Heart left ventricle (tissue), 16 donors: ENCODE data around the gene GRK3. TPM values are rescaled to one million over a fixed set of nuclear protein-coding genes. Genes with fewer than 3 reads are reported as not detected.

Experiments
- ATAC-seq, 4 donors: fragments of 200-7000 bp; cut with Tn5 transposase; one replicate each; pipeline ENCODE4 v1.9.1; 2020 to 2022; ENCODE audit warnings: moderate library complexity in 4 of 4, mild to moderate bottlenecking in 3 of 4, moderate number of reproducible peaks in 1 of 4
- DNase-seq, 5 donors: peaks; one replicate each; pipeline ENCODE4 v3.0.0-alpha.2; 2020
- H3K27ac ChIP-seq, 12 donors: fragments of 200-600 bp; sonication (generic) in 4 of 12; one replicate each; pipeline versions ENCODE4 v1.5.0 to v1.8.0; 2016 to 2022; ENCODE audit warnings: mild to moderate bottlenecking in 2 of 12
- H3K27me3 ChIP-seq, 9 donors: fragments of 200-600 bp; sonication (generic) in 2 of 9; one replicate each; pipeline versions ENCODE4 v1.5.1 to v1.8.0; 2016 to 2022; ENCODE audit warnings: mild to moderate bottlenecking in 3 of 9
- H3K36me3 ChIP-seq, 9 donors: fragments of 200-600 bp; sonication (generic) in 2 of 9; one replicate each; pipeline versions ENCODE4 v1.5.0 to v1.8.0; 2018 to 2022; ENCODE audit warnings: mild to moderate bottlenecking in 2 of 9
- H3K4me1 ChIP-seq, 12 donors: fragments of 200-600 bp; sonication (generic) in 4 of 12; one replicate each; pipeline versions ENCODE4 v1.5.0 to v1.8.0; 2016 to 2022; ENCODE audit warnings: mild to moderate bottlenecking in 3 of 12
- H3K4me3 ChIP-seq, 12 donors: fragments of 200-600 bp; sonication (generic) in 4 of 12; one replicate each; pipeline versions ENCODE4 v1.5.0 to v1.8.0; 2017 to 2022; ENCODE audit warnings: mild to moderate bottlenecking in 9 of 12, moderate library complexity in 4 of 12
- H3K9me3 ChIP-seq, 12 donors: fragments of 200-600 bp; sonication (generic) in 4 of 12; one replicate each; pipeline versions ENCODE4 v1.5.0 to v1.8.0; 2016 to 2022; ENCODE audit warnings: mild to moderate bottlenecking in 1 of 12
- POLR2A ChIP-seq, 2 donors: fragments of 450-650 bp; IDR thresholded peaks; one replicate each; pipeline ENCODE4 v1.6.1; 2017; ENCODE audit warnings: antibody characterized with exemption in 2 of 2, mild to moderate bottlenecking in 2 of 2, moderate library complexity in 2 of 2
- WGBS, 4 donors: extraction: QIAGEN DNeasy Blood & Tissue Kit in 2 of 4; methylation state at CpG; one replicate each; pipeline versions ENCODE4 v1.1.5 to v1.1.7; 2013 to 2018; 5-methylcytosine and 5-hydroxymethylcytosine counted together
- intact Hi-C, 10 donors: fragments of 100-400 bp; cut with DNase I; formaldehyde crosslinking; loops; one replicate each; pipeline versions ENCODE4 v1.11.1 to v1.14.2; 2022
- polyA plus RNA-seq, 2 donors: library from polyadenylated mRNA; stranded (reverse); fragments of 200-250 nt; gene quantifications; one replicate each; pipeline ENCODE4 v1.2.3, GENCODE V29; 2013
- total RNA-seq, 9 donors: library from RNA; depleted of rRNA in 2 of 9; stranded (reverse); fragments of >200 nt in 2 of 9; fragmentation: NEBNext Ultra II Directional in 3 of 9; extraction: Animal tissue kit (Norgen Biotek cat#: 25700) in 3 of 9; gene quantifications; one replicate each; pipeline versions ENCODE4 v1.1.0 to v1.2.4, GENCODE V29; 2016 to 2023
- TF ChIP-seq, protein P1 (sequence below), 12 donors: fragments of 200-600 bp; sonication (generic) in 4 of 12; IDR thresholded peaks; one replicate each; pipeline versions ENCODE4 v1.5.0 to v1.8.0; 2018 to 2022; ENCODE audit warnings: antibody characterized with exemption in 12 of 12, mild to moderate bottlenecking in 5 of 12
- donor health status: ischemic (EF 13 %, LVEDD 7.1; RV severe dilation, severe dysfunction).
- donor health status: healthy with polysubstance abuse.
- donor health status: DM: no; HTN: yes; CAD: no.
- donor health status: DM: no; HTN: no; CAD: no.
- donor health status: ischemic (EF 25% LVEDD 6.9; RV normal size, moderate dysfunction).
- donor health status: ischemic (EF 25% LVEDD 5.7; RV mildly dilated, moderate dysfunction).
- donor health status: healthy.
- donor health status: DM: yes; HTN: yes; CAD: no.
- donor health status: ischemic (EF 35%, LVEDD 5.7; RV mildly dilated, moderate dysfunction).
- donor health status: nonischemic (EF 11% LVEDD 7.7; RV severe dilation, severe dysfunction).
- donor health status: DM: yes; HTN: yes; CAD: no.
- donor health status: PGD.
- donor health status: ischemic (EF 29% LVEDD 5.4; RV normal size, mild dysfunction).
- donor health status: nonischemic (EF 23%, LVEDD 6.1; RV moderate dilation, normal function).

The GRK3 gene
- total and polyA plus RNA-seq, 11 donors: 1.1 to 16.2 (median 5.9) TPM

DNA sequence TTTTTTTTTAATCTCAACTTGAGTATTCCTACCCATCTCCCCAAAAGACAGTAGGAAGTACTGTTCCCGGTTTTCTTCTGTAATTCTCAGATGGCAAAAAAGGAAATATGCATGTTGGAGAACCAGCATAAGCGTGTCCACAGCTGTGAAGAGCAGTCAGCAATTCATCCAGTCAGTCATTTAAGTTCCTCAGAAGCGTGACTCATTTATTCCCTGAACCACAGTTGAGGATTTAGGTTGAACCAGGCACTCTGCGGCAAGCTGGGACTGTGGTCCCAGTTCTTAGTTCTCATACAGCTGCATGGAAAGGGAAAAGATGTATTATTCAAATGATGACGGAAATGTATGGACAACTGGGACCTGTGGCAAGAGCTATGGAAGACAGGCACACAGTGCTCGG is 116.5 kb downstream of the GRK3 start:
- ATAC-seq (peak in 2 of 4 donors; percentile 42 to 55), DNase-seq (no peak)
- Histone ChIP-seq H3K4me1 (no peaks in the 10 kb centered on the region), H3K4me3 (no peak overlapping the region), H3K36me3 (no peaks in the 10 kb centered on the region), H3K9me3 (no peaks in the 10 kb centered on the region), H3K27me3 (no peaks in the 10 kb centered on the region), H3K27ac (no peak overlapping the region)
- intact Hi-C loops: no loop called here
- 88 to 94% (median 90%) methylated on average over 6 of the region's 6 CpGs for WGBS, 4 donors
- no peak for TF ChIP-seq POLR2A (IDR thresholded peaks at IDR 0.05)
- TF ChIP-seq, protein P1, sequence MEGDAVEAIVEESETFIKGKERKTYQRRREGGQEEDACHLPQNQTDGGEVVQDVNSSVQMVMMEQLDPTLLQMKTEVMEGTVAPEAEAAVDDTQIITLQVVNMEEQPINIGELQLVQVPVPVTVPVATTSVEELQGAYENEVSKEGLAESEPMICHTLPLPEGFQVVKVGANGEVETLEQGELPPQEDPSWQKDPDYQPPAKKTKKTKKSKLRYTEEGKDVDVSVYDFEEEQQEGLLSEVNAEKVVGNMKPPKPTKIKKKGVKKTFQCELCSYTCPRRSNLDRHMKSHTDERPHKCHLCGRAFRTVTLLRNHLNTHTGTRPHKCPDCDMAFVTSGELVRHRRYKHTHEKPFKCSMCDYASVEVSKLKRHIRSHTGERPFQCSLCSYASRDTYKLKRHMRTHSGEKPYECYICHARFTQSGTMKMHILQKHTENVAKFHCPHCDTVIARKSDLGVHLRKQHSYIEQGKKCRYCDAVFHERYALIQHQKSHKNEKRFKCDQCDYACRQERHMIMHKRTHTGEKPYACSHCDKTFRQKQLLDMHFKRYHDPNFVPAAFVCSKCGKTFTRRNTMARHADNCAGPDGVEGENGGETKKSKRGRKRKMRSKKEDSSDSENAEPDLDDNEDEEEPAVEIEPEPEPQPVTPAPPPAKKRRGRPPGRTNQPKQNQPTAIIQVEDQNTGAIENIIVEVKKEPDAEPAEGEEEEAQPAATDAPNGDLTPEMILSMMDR (IDR thresholded peaks at IDR 0.05): no peak

- Histone ChIP-seq H3K27ac (no peak overlapping the region), H3K4me3 (no peak overlapping the region), H3K36me3 (peaks cover 0 to 4% (median 0%) of the 10 kb centered on the region in 9 donors), H3K9me3 (no peaks in the 10 kb centered on the region), H3K27me3 (no peaks in the 10 kb centered on the region), H3K4me1 (no peaks in the 10 kb centered on the region)
- no peak for DNase-seq
- WGBS, 4 donors: 86 to 92% (median 88%) methylated on average over 3 of the region's 3 CpGs
- intact Hi-C loops: no loop called here
- no peak for TF ChIP-seq POLR2A (IDR thresholded peaks at IDR 0.05)
- TF ChIP-seq, protein P1 (IDR thresholded peaks at IDR 0.05): no peak
- no peak for ATAC-seq
Observed at GRCh38 chr22:25682109-25682508, 117.6 kb downstream of the GRK3 start.

DNA sequence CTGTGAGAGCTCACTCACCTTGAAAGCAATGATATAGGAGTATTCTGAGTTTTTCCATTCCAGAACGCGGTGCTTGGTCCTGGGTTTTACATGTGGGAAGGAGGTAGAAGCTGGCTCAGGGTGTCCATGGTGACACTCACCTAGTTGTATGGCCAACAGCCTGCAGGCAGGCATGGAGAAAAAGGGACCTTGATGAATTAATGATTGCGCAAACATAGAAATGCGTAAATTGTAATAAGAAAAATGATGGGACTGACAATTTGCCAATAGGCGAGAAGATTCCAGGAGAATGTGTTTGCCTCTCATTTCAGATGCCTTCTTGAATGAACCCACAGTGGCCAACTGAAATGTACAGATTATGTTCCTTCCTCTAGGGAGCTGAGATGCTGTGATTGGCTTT is 124.2 kb downstream of the GRK3 start:
- Histone ChIP-seq H3K4me1 (peaks cover 0 to 10% (median 0%) of the 10 kb centered on the region in 12 donors), H3K36me3 (peaks cover 0 to 46% (median 7%) of the 10 kb centered on the region in 9 donors), H3K4me3 (no peak overlapping the region), H3K9me3 (no peaks in the 10 kb centered on the region), H3K27ac (no peak overlapping the region), H3K27me3 (no peaks in the 10 kb centered on the region)
- DNase-seq (no peak), ATAC-seq (no peak)
- TF ChIP-seq, protein P1 (IDR thresholded peaks at IDR 0.05): no peak
- TF ChIP-seq POLR2A (IDR thresholded peaks at IDR 0.05): no peak
- intact Hi-C loops: no loop called here
- 97 to 100% (median 97%) methylated on average over 5 of the region's 5 CpGs for WGBS, 4 donors

DNA sequence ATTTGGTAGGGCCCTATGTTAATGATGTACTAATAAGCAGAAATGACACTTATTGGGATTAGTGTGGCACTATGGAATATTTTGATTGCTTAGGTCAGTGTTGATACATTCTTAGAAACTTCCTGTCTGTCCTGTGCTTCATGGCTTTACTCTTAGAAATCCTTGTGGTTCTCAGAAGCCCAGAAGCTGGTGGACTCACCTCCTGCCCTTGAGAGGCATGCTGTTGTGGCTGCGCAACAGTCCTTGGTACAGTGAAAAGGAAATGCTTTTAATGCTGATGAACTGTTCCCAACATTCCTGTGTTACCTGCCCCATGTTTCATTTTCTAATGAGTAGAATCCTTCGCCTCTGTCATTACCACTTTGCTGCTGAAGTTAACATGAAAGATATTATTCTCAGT is 125.2 kb downstream of the GRK3 start:
- intact Hi-C loops: loop anchor here in 2 of 10 donors (10.0 kb wide), 1 partner anchor 125 kb away; the partner anchor contains the start of gene GRK3 (in 2 of the 2)
- ATAC-seq (no peak), DNase-seq (no peak)
- 94 to 100% (median 99%) methylated on average over 2 of the region's 2 CpGs for WGBS, 4 donors
- no peak for TF ChIP-seq POLR2A (IDR thresholded peaks at IDR 0.05)
- TF ChIP-seq, protein P1 (IDR thresholded peaks at IDR 0.05): no peak
- Histone ChIP-seq H3K4me1 (peaks cover 0 to 10% (median 0%) of the 10 kb centered on the region in 12 donors), H3K36me3 (peaks cover 0 to 46% (median 7%) of the 10 kb centered on the region in 9 donors), H3K27me3 (no peaks in the 10 kb centered on the region), H3K9me3 (no peaks in the 10 kb centered on the region), H3K27ac (no peak overlapping the region), H3K4me3 (no peak overlapping the region)
